Stimulated activated CD4-positive, alpha-beta T cell treated with anti-CD3 and anti-CD28 coated beads, Interleukin-4, amount 100 ng/mL, for 1 hour (primary cell): ENCODE results near the gene CFAP77.
"Not testable (repeated sequence)": the region's sequence is repeated elsewhere in the genome, so short reads cannot be mapped to it uniquely, and the experiment has no call there.

Experiments used
- DNase-seq: peaks from one replicate; pipeline ENCODE4 v3.0.0-alpha.2; 2020

Gene CFAP77

DNA sequence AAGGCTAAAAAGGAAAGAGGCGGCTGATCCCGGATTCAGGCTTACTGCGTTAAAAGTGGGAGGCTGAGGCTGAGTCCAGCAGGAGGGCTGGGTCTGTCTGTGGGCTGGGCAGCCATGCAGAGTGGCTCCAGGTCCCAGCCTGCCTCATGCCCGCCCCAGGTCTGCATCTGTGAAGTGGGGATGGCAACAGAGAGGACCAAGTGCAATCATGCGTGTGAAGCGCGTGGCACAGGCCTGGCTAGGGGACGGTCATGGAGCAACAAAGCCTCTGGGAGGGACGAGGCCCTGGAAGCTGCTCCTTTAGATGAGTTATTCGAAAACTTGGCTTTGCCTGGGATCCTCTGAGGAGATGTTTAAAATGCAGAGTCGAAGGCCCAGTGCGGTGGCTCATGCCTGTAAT, 142.0 kb downstream of the CFAP77 start:
- no peak for DNase-seq

DNA sequence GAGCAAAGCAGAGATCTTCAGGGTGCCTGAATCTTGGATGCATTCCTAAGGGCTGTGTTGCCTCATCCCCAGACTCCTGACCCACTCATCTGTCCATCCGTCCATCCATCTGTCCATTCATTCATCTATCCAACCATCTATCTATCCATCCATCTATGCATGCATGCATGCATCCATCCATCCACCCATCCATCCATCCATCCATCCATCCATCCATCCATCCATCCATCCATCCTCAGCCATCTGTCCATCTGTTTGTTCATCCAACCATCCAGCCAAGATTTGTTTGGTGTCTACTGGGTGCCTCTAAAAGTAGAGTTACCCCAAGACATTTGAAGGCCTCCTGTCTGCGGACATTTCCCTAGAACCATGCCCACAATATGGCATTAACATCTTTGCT, 144.7 kb downstream of the CFAP77 start:
- no peak for DNase-seq

DNA sequence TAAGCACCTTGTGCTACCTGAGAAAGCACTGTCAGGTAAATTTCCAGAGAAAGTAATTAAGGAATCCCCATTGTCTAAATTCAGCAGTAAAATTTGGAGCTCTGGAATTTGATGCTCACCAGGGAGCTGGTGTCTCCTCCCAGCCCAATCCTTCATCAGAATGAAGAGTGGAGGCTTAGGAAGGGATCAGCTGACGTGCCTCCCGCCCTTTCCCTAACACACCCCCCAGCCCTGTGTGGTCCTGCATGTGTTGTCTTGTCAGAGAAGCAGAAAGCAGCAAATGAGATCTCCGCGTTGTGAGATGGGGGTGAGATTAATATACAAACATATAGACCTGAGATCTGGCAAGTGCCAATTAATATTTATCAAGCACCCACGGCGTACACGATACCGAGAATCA, 145.5 kb downstream of the CFAP77 start:
- DNase-seq = no peak

DNA sequence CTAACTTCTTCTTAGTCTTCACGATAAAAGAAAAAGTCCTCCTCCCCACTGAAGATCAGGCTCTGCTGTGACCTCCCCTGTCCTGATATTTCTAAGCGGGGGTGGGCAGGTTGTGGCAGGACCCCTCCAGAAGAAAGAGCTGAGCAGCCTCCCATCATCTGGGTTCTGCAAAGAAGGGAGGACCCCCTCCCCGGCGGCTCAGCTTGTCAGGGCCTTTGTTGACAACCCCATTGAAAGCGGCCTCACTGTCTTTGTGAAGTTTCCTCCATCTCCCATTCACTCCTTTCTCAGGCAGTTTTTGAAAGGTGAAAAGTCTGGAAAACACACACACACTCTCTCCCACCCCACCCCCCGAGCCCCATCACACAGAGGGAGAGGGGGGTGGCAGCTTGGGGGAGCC, 146.2 kb downstream of the CFAP77 start:
- DNase-seq = no peak

DNA sequence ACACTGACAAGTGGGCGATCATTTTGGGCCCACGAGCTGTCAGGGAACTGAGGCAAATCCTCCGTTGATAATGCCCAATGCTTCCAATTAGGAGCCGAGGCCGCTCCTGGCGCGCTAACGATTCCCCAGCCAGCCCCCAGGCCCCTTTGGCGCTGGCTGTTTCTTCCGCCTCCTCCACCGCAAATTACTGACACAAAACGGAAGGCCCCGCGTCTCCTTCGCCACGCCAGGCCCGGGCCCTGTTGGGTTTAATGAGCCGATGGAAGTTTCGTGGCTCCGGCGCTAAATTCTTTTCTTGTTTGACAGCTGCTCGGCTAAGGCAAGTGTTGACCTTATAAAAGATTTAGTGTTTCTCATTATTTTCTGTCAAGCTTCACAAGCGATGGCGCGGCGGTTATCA, 146.7 kb downstream of the CFAP77 start:
- DNase-seq = no peak

DNA sequence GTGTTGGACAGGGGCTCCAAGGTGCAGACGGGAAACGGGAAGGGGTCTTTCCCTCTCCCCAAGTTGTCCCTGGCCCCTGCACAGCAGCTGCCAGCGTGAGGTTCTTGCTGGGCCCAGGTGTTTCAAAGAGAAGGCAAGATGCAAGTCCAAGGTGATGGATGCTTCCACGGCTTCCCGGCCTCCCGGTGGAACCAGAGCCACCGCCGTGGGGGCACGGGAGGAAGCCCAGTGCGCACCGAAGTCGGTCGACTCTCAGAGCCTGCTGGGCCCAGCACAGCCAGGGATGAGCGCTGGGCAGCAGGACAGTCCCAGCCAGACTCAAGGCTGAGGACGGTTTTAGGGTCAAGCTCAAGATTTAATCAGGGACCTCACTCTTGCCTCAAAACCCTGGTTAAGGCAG, 147.1 kb downstream of the CFAP77 start:
- DNase-seq = no peak

DNA sequence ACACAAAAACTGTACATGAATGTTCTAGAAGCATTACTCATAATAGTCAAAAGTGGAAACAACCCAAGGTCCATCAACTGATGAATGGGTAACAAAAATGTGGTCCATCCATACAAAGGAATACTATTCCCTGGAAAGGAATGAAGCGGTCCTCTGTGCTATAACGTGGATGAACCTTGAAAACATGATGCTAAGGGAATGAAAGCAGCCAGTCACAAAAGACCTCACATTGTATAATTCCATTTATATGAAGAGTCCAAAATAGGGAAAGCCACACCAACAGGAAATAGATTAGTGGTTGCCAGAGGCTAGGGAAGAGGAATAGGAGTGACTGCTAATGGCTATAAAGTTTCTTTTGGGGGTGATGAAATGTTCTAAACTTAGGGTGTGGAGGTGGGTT, 149.7 kb downstream of the CFAP77 start:
- no peak for DNase-seq

DNA sequence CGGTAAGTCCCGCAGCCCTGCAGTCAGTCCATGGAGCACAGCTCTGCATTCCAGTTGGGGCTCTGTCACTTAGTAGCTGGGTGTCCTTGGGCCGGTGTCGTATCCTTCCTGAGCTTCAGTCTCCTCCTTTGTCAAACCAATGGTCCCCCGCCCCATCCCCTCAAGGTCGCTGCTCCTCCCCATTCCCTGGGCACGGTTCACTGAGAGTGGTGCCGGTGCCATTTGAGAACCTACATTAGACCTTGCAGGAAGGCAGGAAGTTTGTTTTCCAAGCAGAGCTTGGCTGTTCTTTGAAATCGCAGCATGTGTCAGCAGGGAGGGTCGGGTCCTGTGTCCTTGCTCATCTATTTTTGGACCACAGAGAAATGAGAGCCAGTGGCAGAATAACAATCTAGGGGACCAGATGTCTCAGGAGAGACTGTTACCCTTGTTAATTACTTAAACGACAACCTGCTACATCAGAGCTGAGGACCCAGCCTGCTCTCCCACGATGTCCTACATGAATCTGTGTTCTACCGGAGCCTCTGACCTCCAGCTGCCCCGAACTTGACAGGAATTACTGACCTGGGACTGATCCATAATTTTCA, 150.7 kb downstream of the CFAP77 start:
- DNase-seq = no peak

DNA sequence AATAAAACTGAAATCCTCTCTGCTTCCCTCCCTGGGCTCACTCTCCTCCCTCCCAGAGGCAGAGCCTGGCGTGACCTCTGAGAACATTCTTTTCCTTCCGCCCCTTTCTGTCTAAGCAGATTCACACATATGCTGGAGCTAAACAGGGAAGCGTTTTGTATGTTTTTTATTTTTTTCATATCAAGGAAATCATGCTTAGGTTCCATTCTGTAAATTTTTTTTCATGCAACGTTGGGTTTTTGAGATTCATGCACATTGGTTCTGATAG, 152.2 kb downstream of the CFAP77 start:
- no peak for DNase-seq

DNA sequence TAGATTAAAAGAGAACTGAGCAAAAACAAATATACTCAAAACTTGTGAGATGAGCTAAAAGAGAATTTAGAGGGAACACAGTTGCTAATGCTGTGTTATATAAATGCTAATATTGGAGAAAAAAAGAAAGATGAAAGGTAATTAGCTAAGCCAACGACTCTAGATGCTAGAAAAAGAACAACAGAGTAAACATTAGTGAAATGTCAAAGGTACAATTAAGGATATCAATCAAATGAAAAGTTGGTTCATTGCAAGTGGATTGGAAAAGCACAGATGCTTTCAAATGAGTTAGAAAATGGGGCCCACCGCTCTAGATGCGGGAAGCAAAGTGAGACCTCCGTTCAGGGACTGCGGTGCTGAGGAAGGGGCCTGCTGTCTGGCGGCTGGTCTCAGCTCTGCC, 154.5 kb downstream of the CFAP77 start:
- DNase-seq = no peak

DNA sequence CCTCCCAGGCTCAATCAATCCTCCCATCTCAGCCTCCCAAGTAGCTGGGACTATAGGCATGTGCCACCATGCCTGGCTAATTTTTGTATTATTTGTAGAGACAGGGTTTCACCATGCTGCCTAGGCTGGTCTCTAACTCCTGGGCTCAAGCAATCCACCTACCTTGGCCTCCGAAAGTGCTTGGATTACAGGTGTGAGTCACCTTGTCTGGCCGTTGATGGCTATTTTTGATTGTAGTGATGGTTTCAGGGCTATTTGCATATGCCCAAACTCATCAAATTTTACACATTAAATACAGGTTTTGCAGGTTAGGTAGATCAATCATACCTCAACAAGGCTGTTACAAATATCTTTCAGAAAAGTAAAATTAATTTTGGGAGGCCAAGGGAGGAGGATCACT, 158.8 kb downstream of the CFAP77 start:
- not testable (repeated sequence) for DNase-seq

DNA sequence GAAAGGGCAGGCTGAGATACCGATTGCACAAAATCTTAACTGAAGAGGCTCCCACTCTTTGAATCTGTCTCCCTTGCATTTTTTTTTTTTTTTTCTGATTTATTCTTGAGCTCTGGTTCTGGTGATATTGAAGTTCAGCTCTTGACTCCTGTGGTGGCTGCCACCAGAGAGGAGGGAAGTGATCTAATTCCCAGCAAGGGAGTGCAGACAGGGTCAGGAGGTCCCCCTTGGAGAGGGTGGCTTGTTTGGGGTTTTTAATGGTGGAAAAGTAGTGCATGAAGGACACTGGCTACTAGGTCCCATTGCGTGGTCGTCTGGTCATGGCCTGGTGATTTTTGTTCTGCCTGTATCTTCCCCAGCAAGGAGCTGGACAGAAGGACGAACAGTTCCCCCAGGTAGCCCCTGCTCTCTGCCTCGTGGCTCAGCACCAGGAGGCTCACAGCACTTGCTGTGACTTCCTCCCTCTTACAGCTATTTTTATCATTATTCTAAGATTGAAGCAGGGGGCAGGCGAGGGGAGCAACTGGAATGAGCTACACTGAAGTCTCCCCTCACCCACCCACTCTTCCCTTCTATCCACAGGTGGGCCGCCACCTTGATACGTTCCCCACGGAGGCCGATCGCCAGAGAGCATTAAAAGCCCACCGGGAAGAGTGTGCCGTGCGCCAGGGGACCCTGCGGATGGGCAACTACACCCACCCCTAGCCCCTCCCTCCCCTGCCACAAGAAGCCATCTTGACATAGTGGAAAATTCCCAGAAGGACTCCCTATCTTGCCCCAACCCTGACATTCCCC, 162.0 kb downstream of the CFAP77 start:
- DNase-seq = no peak

DNA sequence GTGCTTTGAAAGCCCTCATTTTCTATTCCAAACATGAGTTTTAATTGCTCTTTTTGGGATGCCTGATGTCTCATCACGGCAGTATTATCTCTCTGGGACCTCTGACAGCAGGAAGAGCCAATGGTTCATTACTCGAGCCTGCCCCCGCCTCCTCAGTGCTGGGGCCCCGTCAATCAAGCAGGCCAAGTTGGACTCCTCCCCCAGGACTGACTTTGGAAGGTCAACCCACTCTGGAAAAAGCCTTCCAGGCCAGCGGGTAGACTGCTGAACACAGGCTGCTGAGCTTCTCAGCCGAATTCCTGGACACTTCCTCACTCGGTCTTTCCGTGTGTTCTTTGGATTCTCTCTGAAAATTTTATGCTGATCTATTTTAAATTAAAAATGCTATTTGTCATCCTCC, 162.9 kb downstream of the CFAP77 start:
- DNase-seq = no peak

DNA sequence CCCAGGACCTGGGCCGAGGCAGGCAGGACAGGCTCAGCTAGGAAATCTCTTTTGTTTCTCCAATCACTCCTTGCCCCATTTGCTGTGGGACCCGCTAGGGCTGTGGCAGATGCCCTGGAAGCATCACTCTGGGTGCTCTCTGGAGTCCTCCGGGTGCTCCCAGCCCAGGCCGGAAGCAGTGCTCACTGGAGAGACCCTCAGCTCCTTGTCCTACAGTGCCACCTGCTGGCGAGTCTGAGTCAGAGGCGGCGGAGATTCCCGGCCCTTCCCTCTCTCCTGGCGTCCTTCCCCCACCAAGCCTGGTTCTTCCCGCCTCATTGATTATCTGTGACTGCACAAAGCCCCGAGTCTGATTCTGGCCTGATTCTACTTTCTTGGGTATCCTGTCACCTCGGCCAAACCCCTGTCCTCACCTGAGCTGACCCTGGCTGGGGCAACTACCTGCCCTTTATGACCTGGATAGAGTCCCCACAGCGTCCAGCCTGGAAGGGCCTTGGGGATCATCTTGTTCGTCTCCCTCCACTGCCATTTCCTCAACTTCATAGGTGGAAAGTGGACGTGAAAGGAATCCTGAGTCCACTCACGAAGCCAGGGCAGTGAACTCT, 165.1 kb downstream of the CFAP77 start:
- DNase-seq = peak; percentile 34

DNA sequence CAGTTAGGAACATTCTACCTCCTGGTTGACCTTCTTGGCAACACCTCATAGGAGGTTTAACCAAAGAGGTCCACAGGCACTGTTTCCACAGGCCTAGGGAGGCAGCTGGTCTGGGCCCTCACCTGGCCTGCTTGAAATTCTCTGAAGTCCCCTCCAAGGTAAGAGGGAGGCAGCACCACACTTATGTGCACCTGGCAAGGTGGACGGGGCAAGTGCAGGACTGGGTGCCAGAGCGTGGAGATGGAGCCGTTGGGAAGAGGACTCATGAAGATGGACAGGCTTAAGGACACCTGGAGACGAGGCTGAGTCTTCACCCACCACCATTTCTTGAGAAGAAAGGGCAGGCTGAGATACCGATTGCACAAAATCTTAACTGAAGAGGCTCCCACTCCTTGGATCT, 165.8 kb downstream of the CFAP77 start:
- DNase-seq = no peak

DNA sequence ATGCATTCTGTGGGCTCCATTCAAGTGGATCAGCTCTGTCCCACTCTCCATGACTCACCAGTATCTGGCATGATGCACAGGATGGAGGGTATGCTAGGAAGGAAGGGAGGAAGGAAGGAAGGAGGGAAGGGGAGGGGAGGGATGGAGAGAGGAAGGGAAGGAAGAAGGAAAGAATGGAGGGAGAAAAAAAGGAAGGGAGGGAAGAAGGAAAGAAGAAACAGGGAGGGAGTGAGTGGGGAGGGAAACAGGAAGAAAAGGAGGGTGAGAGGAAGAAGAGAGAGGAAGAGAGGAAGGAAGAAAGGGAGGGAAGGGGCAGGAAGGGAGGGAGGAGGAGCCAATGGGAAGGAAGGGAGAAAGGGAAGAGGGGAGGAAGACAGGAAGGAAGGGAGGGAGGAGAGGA, 167.1 kb downstream of the CFAP77 start:
- no peak for DNase-seq

DNA sequence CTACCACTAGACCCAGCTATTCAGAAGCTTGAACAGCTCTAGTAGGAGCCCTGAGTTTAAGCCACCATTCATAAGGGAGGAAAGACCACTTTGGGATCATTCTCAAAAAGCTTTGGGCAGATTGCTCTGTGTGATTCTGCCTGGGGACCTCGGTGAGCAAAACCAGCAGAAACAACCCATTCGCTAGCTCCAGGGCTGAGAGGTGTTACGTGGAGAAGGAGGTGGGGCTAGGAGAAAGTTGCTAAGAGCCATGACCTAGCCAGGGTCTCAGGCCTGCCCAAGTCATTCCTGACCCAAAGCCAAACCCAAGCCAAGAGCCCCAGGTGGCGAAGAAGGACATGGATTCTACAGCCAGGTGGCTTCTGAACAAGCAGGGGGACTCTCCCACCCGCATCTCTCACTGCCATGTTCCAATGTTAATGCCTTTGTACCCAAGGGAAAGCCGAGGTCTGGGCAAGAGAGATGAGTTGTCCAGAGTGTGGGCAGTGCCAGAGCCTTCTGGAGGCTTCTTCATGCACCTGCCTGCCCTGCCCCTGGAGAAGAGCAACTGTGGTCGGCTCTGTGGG, 168.4 kb downstream of the CFAP77 start:
- no peak for DNase-seq

DNA sequence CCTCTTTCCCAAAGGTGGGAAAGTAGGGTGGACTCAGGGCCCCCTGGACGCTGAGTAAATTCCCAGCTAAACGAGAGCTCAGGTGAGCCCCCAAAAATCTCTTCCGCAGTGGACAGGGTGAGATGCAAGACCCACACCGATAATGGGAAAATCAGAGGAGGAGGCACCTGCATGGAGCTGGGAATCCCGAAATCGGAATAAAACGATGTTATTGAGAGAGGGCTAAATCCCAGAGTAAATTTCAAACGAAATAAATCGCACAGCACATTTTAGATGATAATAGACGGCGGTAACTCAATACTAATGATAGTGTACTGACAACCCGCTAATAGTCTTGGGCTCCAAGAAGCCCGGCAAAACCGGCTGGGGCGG, 169.4 kb downstream of the CFAP77 start:
- DNase-seq = no peak

DNA sequence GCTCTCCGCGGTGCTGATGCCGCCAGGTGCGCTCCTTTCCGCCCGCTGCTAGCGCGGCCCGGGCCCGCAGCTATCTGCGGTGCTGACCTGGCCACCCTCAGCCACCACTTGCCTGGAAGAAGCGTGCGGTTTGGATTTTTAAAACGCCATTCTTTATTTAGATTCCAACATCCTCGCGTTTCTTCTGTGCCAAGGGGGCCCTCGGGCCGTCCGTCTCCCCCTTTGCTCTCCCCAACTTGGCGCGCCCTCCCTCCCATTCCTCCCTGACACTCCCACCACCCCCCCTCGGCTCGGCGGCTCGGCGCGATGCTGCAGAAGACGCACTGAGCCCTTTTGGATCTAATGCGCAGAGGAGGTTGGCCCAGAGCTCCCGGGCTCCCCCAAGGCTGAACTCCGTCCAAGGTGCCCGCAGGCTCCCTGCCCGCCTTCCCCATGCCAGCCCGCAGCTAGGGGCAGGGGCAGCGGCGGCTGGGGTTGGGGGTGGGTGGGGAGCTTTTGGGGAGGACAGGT, 172.3 kb downstream of the CFAP77 start, which contains the start of gene BARHL1:
TSS of gene BARHL1 (plus strand) at position 331 of the 510 bp plus-strand sequence. CDS start 192 bp downstream, outside the sequence.
- no peak for DNase-seq

DNA sequence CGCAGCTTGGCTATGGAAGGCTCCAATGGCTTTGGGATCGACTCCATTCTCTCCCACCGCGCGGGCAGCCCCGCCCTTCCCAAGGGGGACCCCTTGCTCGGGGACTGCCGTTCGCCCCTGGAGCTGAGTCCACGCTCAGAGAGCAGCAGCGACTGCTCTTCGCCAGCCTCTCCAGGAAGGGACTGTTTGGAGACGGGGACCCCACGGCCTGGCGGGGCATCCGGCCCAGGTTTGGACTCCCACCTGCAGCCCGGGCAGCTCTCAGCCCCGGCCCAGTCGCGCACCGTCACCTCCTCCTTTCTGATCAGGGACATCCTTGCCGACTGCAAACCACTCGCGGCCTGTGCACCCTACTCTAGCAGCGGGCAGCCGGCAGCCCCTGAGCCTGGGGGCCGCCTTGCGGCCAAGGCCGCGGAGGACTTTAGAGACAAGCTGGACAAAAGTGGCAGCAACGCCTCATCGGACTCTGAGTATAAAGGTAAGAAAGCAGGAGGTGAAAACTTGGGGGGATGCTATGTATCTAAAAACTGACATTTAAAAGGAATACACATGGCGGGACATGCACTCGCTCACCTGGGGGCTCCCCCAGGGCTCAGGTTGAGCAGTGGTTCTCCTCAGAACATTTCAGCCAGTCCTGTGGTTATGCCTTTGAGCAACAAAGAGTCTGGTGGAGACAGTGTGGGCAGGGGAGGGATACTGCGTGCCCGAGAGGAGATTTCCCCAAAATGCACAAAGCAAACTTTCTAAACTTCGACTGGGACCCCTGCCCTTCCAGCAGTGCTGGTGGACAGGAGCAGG, 173.0 kb downstream of the CFAP77 start:
- DNase-seq = no peak

DNA sequence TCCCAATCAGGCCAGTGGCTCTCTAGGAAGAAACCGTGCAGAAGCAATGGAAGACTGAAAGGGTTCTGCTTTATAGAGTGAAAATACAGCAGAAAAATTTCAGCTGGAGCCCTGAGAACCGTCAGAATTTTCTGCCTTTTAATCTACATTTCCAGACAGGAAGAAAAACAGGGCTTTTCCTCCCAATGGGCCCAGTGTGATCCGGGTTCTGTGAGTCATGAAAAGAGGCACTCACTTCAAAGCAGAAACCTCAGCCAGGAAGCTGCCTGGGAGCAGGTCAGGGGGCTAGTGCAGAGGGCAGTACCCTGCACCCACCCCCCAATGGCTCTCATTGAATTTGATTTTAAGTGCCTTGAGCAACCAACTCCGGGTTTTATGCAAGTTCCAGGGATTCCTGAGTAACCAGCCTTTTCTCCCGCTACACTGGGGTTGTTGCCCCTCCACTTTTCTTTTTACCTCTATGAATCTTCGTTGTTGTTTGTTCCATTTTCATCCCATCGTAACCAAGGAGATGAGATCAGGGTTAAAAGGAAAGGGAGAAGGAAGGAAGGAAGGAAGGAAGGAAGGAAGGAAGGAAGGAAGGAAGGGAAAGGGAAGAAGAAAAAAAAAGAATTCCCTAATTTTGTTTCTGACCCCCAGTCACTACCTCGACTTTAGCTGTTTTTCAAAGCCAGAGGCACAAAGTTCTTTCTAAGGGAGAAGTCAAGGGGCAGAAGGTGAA, 173.7 kb downstream of the CFAP77 start:
- DNase-seq = no peak
